GM21528 (cell line): ENCODE results near the gene MANEAL.

Experiments used
- ATAC-seq: cut with Tn5 transposase; IDR thresholded peaks from one replicate; pipeline ENCODE4 v1.9.1; 2021; ENCODE audit warnings: mild to moderate bottlenecking, moderate library complexity; ENCODE audit not compliant: unreplicated experiment, low FRiP score

Gene MANEAL

DNA sequence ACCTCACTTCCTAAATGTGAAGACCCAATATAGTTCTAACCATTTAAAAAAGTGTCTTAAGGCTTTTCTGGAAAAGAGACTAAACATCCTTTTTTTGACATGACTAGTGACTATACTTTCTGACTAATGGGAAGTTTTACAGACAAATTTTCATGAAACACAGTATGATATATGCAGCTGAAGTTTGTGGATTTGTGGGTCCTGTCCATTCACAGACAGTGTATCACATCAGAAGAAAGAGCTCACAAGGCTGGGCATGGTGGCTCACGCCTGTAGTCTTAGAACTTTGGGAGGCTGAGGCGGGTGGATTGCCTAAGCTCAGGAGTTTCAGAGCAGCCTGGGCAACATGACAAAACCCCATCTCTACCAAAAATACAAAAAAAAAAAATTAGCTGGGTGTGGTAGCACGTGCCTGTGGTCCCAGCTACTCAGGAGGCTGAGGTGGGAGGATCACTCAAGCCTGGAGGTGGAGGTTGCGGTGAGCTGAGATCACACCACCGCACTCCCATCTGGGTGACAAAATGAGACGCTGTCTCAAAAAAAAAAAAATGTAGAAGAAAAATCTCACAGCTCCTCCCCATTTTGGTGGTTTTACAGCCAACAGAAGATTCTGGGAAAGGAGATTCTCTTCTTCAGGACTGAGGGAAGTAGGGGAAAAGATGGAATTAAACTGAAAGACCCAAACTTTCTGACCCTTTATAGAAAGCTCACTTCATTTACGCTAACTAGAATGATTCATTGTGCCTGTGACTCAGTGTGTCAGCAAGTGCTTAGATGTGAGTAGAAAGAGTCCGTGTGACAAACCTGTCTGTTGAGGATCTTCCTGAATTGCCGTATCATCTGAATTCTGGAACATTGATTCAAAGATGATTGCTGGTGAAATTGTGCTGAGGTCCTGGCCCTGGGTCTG lies 29.5 kb downstream of the MANEAL start:
- ATAC-seq: no peak

DNA sequence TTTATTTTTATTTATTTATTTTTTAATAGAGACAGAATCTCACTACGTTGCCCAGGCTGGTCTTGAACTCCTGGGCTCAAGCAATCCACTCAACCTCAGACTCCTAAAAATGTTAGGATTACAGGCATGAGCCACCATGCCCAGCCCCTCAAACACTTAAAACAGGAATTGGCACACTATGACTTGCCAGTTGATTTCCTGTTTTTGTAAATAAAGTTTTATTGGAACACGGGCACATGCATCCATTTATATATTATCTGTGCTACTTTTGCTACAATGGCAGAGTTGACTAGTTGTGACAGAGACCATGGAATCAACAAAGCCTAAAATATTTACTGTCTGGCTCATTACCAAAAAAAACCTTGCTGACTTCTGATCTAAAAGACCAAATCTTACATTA lies 30.4 kb downstream of the MANEAL start:
- no peak for ATAC-seq

DNA sequence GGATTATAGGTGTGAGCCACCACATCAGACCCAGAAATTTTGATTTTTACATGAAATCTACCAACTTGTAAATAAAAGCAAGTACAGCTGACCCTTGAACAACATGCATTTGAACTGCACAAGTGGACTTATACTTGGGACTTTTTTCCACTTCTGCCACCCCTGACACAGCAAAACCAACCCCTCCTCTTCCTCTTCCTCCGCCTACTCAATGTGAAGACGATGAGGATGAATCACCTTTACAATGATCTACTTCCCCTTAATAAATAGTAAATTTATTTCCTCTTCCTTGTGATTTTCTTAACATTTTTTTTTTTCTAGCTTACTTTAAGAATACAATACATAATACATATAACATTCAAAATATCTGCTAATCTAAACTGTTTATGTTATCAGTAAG lies 31.9 kb downstream of the MANEAL start:
- ATAC-seq: no peak

DNA sequence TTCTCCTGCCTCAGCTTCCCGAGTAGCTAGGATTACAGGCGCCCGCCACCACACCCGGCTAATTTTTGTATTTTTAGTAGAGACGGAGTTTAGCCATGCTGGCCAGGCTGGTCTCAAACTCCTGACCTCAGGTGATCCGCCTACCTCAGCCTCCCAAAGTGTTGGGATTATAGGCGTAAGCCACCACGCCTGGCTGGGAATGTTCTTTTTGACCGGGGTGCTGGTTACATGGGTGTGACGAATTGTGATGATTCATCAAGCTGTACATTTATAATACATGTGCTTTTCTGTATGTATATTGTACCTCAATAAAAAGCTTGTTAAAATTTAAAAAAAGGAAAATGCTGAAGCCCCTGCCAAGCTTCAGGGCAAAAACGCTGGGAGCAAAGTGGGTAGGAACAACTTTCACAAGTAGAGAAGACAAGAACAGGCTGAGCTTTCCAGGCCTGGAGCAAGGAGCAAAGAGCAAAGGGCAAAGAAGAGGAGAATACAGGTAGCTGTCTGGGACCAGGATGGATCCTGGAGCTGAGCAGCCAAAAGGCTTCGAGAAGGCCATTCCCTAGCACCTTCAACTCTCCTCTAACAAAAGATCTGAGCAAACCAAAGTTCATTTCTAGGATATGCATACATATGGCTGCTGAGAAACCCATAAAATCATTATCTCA lies 34.9 kb downstream of the MANEAL start:
- no peak for ATAC-seq

DNA sequence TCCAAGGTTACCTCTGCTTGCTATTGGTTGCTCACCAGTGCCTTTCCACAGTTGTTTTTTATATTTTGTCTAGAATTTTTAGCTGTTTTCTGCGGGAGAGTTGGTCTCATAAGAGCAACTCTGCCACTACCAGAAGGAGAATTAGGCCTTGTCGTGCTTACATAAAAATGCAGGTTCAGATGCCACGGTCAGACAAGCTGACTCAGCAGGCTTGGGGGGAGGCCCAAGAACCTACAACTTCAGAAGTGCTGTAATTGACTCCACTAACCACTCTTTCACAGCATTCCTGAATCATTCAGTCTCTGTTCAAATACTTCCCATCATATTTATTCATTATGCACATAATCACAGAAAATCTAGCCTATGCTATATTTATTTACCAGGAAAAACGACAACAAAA lies 37.5 kb downstream of the MANEAL start:
- no peak for ATAC-seq

DNA sequence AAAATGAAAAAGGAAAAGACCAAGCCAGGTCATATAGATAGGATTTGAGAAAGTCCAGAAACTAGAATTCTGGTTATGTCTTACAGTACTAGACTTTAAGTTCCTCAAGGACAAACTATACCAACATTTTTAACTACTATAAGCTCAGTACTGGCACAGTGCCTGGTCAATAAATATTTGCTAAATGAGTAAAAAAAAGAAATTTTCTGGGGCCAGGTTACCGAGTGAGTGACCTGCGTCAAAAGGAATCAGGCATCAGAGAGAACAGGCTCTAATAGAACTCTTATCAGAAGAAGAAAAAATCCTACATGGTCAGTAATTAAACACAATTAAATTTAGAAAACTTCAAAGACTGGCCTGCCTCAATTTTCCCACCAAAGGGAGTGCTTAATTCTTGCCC lies 38.2 kb downstream of the MANEAL start:
- ATAC-seq: no peak

DNA sequence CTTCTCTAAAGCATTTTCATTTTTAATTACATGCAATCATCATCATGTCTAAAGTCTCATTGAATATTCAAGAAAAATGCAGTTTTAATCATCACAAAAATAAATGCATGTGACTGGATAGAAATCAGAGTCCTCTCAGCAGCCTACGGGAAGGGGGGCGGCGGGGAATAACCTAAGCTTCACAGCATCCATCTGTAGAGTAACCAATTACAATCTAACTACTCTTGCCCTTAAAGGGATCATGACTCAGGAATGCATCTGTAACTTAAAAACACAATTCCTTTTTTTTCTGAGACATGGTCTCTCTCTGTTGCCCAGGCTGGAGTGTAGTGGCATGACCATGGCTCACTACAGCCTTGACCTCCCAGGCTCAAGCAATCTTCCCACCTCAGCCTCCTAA lies 43.1 kb downstream of the MANEAL start:
- no peak for ATAC-seq

DNA sequence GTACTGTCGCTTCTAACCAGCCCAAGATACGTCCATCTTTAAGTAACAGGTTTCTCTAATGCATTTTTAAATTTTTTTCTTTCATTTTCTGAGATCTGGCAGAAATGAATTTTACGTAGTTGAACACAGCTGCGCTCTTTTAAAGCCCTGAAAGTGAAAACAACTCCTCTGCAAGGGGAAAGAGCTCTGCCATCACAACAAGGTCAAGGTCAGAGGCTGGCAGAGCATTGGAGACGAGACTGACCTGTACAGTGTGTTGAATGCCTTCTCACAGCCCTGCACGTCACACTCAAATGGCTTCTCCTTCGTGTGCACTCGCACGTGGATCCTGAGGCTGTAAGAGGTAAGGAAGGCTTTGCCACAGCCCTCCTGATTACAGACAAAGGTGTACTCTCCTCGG lies 46.0 kb downstream of the MANEAL start:
- no peak for ATAC-seq

DNA sequence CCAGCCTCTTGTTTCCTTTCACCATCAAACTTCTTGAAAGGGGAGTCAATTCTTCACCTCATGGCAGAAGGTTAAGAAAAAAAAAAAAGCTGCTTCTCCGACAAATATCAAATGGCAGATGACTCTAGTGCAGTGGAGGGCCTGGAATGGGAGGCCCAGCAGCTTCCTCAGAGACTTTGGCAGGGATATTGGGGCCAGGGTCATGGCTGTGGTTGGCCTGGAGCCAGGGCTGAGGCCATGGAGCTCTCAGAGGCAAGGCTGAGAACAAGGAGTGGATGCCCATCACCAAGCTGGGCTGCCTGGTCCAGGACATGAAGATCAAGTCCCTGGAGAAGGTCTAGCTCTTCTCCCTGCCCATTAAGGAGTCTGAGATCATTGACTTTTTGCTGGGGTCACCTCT lies 47.1 kb downstream of the MANEAL start:
- ATAC-seq: no peak

DNA sequence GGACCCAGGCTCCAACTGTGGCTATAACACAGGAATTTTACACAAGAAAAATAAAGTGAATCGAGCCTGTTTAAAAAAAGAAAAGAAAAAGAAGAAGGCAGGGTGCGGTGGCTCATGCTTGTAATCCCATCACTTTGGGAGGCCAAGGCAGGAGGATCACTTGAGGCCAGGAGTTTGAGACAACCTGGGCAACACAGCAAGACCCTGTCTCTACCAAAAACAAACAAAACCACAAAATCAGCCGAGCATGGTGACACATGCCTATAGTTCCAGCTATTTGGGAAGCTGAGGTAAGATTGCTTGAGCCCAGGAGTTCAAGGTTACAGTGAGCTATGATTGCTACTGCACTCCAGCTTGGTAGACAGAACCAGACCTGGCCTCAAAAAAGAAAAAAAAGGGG lies 48.0 kb downstream of the MANEAL start:
- no peak for ATAC-seq

DNA sequence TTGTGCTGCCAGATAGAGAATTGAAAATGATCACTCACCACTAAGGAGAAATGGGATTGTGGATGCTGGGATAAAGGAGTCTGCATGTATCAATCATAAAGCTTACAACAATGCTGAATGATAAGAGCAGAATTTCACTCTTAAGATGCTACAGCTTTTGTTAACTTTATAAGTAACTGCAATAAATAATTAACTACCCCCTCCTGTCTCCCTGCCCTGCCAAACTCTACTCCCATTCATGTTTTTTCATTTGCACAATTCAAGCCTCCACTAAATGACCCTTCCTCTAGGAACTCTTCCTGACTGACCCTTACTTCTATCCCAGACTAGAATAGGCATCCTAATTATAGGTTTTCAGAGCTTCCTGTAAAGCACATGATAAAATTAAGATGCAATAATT lies 50.9 kb downstream of the MANEAL start:
- no peak for ATAC-seq

DNA sequence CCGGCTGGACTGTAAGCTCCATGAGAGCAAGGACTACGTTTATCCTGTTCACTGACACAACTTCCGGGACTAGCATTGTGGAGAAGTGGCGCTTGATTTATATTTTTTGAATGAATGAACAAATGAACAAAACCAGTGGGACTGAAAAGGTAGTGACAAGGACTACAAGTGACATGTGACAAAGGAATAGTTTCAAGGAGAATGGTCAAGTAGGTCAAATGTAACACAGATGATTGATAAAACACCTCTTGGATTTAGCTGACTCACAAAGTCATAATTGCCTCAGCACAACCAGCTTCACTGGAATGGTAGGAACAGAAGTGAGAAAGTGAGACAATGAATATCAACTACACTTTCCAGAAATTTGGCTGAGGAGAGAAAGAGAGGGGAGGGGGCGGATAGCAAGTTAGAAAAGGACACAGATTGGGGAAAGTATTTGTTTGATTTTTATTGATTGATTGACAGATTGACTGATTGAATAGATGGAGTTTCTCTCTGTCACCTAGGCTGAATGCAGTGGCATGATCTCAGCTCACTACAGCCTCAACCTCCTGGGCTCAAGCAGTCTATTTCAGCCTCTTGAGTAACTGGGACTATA lies 51.5 kb downstream of the MANEAL start:
- no peak for ATAC-seq

DNA sequence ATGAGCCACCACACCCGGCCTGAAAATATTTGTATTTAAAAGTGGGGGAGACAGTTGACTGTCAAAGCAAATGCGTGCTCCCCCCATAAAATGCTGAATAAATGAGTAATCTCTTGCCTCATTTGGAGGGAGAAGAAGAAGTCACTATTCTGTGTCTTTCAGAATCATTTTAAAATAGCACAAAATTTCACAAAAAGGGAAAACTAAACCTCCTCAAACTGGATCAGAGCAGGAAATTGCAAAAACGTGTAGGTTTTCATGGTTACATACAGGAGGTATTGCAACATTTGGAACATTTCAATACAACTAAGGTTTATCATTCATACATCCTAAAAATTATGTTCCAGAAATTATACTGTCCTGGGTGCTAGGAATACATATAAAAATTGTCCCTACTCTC lies 52.1 kb downstream of the MANEAL start:
- no peak for ATAC-seq

DNA sequence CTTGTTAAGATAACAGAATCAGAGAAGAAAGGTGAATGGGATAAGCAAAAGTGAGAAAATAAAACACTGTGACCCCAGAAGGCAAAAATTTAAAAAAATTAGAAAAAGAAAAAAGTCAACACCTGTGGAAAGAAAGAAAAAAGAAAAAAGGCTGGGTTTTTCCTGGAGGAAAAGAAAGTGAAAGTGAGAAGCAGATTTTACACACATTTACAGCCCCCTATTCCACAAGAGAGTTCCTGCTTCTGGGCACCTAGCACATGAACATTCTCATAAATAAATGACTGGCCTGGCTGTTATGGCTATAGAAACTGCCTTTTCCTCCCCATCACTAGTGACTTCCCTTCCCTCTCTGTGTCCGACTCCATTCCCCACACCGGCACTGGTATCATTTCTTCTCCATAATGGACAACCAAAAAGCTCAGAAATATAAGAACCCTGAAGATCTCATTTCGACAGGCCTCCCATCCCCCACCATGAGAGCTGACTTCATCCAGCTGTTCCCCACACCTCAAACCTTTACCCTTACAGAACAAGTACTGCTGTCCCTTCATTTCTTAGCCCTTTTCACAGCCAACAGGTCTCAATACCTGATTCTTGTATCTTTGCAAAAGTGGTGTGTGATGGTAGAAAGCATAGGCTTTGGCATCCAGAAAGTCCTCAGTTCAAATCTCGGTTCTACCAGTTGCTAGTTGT lies 53.1 kb downstream of the MANEAL start:
- ATAC-seq: no peak

DNA sequence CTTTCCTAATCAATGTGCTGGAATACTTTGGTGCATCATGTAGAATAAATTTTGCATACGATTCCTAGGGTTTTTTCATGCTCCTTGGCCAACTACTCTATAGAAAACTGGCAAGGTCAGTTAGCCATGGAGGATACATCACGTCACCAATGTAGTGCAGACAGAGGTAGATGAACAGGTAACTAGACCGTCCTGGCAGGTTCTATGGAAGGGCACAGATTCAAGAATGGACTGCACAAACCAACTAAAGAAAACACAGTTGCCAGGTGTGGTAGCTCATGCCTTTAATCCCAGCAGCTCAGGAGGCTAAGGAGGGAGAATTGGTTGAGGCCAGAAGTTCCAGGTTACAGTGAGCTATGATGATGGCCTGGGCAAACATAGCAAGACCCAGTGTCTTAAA lies 55.8 kb downstream of the MANEAL start:
- no peak for ATAC-seq

DNA sequence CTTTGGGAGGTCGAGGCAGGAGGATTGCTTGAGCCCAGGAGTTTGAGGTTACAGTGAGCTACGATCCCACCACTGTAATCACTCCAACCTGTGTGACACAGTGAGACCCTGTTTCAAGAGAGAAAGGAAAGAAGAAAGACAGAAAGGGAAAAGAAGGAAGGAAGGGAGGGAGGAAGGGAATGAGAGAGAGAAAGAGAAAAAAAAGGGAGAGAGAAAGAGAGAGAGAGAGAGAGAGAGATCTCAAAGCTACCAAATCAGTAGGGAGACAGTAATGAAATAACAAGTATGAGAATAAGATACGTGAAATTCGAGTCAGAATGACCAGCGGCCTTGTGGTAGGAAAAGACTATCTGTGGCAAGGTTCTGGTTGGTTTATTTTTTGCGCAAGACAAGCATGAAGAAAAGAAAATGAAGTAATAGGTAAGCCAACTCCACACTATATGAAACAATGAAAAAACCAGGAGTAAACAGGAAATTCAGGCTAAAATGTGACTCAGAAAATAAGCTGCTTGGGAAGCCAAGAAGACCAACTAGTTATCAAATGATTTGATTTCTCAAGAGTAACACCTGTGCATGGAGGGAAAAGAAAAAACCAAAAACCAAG lies 56.8 kb downstream of the MANEAL start:
- ATAC-seq: no peak
